MG63 (cell line): ENCODE results near the gene LHPP. TPM values are rescaled to one million over a fixed set of nuclear protein-coding genes. Genes with fewer than 3 reads are reported as not detected.
"Not testable (repeated sequence)": the region's sequence is repeated elsewhere in the genome, so short reads cannot be mapped to it uniquely, and the experiment has no call there.

ENCODE experiments used
- DNase-seq: peaks from one replicate; pipeline ENCODE4 v3.0.0-alpha.2; 2020
- H3K27me3 ChIP-seq: fragments of 250-450 bp; sonication (Bioruptor Pico); 2 replicates; pipeline ENCODE4 v1.5.1; 2020; ENCODE audit warnings: mild to moderate bottlenecking, moderate library complexity
- H3K36me3 ChIP-seq: fragments of 250-450 bp; sonication (Bioruptor Pico); 2 replicates; pipeline ENCODE4 v1.5.1; 2020; ENCODE audit warnings: mild to moderate bottlenecking, moderate library complexity
- H3K4me3 ChIP-seq: fragments of 250-450 bp; sonication (Bioruptor Pico); 2 replicates; pipeline ENCODE4 v1.5.1; 2020; ENCODE audit warnings: mild to moderate bottlenecking, moderate library complexity
- H3K9me3 ChIP-seq: fragments of 250-450 bp; sonication (Bioruptor Pico); 2 replicates; pipeline ENCODE4 v1.5.1; 2020; ENCODE audit warnings: mild to moderate bottlenecking, moderate library complexity
- total RNA-seq: library from RNA; depleted of rRNA; stranded (reverse); fragments of >200 nt; shearing (Covaris generic); gene quantifications from 2 replicates; pipeline ENCODE4 v1.2.3, GENCODE V29; 2014; ENCODE audit warnings: low replicate concordance

The LHPP gene
- total RNA-seq, 1 experiment from 2014 or later, result 17.0 TPM

DNA sequence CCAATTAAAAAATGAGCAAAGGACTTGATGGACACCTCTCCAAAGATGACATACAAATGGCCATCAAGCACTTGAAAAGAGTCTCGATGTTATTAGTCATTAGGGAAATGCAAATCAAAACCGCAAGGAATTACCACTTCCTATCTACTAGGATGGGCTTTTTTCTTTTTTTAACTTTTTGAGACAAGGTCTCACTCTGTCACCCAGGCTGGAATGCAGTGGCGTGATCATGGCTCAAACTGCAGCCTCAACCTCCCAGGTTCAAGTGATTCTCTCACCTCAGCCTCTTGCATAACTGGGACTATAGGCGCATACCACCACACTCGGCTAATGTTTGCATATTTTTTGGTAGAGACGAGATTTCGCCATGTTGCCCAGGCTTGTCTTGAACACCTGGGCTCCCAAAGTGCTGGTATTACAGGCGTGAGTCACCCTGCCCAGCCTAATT is 25.4 kb upstream of the LHPP start:
- Histone ChIP-seq H3K36me3 (no peaks in the 10 kb centered on the region), H3K27me3 (no peaks in the 10 kb centered on the region), H3K9me3 (no peaks in the 10 kb centered on the region), H3K4me3 (no peak overlapping the region)
- DNase-seq, result no peak

DNA sequence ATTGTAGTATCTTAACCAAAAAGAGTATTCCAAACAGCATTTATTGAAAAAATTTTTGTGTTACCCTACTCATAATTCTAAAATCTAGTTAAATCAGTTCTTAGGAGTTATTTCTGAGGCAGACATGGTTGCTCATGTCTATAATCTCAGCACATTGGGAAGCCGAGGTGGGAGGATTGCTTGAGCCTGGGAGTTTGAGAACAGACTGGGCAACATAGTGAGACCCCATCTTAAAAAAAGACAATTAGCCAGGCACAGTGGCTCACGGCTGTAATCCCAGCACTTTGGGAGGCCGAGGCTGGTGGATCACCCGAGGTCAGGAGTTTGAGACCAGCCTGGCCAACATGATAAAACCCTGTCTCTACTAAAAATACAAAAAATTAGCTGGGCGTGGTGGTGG is 19.9 kb upstream of the LHPP start:
- not testable (repeated sequence) for H3K4me3 ChIP-seq, H3K36me3 ChIP-seq, H3K9me3 ChIP-seq, DNase-seq, H3K27me3 ChIP-seq

DNA sequence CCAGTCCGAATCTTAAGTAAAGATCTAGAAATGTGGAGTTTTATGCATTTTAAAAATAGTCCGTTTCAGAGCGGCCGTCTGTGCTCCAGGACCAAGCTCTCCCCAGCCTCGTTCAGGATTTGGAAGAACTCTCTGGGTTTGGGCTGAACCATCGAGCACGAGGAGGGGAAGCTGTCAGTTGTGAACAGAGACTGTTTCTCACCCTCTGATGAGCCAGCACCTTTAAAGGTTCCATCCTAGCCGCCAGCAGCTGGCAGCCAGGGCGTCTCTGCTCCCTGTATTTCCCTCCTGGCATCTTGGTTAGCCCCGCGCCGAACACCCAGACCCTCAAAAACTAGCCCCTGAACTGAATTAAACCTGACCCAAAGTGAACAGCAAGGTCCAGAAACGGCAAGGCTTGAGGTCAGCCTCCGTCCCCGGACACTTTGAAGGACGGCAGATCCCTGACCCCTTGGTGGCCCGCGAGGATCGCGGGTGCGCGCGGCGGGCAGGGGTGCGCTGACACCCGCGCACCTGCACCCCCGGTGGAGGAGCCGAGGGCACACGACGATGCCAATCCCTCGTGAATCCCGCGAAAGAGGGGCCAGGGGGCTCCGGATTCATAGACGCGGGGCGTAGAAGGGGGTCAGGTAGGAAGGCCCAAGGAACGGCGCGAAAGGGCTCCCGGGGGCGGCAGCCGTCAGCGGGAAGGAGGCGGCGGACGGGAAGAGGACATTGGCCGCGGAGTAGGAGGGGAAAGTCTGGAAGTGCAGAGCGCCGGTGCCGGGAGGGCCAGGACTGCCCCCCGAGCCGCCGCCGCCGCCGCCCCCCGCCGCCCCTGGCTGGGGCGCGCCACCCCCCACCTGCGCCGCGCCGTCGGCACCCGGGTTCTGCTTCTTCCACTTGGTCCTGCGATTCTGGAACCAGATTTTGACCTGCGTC is 14.5 kb upstream of the LHPP start:
- no peak overlapping the region for H3K4me3 ChIP-seq
- H3K27me3 ChIP-seq, result peaks cover 25% of the 10 kb centered on the region
- no peaks in the 10 kb centered on the region for H3K9me3 ChIP-seq
- no peaks in the 10 kb centered on the region for H3K36me3 ChIP-seq
- DNase-seq, result no peak

DNA sequence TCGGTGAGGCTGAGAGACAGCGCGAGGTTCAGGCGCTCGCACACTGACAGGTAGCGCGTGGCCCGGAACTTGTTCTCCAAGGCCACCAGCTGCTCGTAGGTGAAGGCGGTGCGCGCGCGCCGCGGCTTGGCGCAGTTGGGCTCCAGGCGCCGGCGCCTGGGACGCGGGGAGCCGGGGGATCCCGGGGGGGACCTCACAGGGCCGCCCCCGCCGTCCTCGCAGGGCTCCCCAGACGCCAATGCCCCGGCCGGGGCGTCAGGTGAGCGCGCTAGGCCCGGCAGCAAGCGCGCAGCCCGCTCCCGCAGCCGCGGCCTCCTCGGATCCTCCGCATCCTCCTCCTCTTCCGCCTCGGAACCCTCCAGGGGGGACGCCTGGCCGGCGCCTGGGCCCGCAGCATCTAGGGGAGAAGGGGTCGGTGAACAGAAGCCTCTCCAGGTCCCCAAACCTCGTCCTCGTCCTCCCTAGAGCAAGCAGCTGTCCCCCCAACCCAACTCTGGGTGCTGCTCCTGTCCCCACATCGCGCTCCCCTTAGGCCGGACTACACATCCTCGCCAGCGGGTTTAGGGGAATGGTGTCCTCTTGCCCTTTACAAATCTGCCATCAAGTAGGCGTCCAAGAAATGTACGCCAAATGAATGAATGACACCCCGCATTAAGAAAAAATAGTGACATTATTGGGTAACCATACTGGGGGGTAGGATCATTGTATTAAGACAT is 13.7 kb upstream of the LHPP start:
- no peaks in the 10 kb centered on the region for H3K9me3 ChIP-seq
- no peak for DNase-seq
- no peak overlapping the region for H3K4me3 ChIP-seq
- peaks cover 25% of the 10 kb centered on the region for H3K27me3 ChIP-seq
- H3K36me3 ChIP-seq, result no peaks in the 10 kb centered on the region

GRCh38 chr10:124448696-124449169 is 12.9 kb upstream of the LHPP start:
- H3K27me3 ChIP-seq, result peaks cover 25% of the 10 kb centered on the region
- DNase-seq, result no peak

GRCh38 chr10:124449170-124450011 is 12.2 kb upstream of the LHPP start:
- no peaks in the 10 kb centered on the region for H3K9me3 ChIP-seq
- peak overlapping the region; percentile 36 for H3K4me3 ChIP-seq
- no peaks in the 10 kb centered on the region for H3K36me3 ChIP-seq
- peaks cover 25% of the 10 kb centered on the region for H3K27me3 ChIP-seq
- peak; percentile 42 for DNase-seq

More at GRCh38 chr10:124448696-124449169, 12.9 kb upstream of the LHPP start:
- Histone ChIP-seq H3K36me3 (no peaks in the 10 kb centered on the region), H3K4me3 (no peak overlapping the region), H3K9me3 (no peaks in the 10 kb centered on the region)

- Histone ChIP-seq H3K36me3 (no peaks in the 10 kb centered on the region), H3K9me3 (no peaks in the 10 kb centered on the region), H3K4me3 (peak within 1 kb of the TSS; percentile 36), H3K27me3 (peaks cover 30% of the 10 kb centered on the region)
- peak; percentile 43 for DNase-seq
Measured at GRCh38 chr10:124450012-124450782, 11.4 kb upstream of the LHPP start, which contains the start of gene NKX1-2. TSS of gene NKX1-2 (minus strand) at chr10:124450035. CDS start at chr10:124449943, 92 bp downstream.

GRCh38 chr10:124450783-124451057 is 10.9 kb upstream of the LHPP start:
- no peak for DNase-seq
- Histone ChIP-seq H3K36me3 (no peaks in the 10 kb centered on the region), H3K27me3 (peaks cover 30% of the 10 kb centered on the region), H3K4me3 (no peak overlapping the region), H3K9me3 (no peaks in the 10 kb centered on the region)

GRCh38 chr10:124451276-124451675 is 10.3 kb upstream of the LHPP start:
- DNase-seq, result no peak

GRCh38 chr10:124453960-124454610 is 7.5 kb upstream of the LHPP start:
- Histone ChIP-seq H3K27me3 (peaks cover 25% of the 10 kb centered on the region), H3K4me3 (no peak overlapping the region), H3K9me3 (no peaks in the 10 kb centered on the region), H3K36me3 (no peaks in the 10 kb centered on the region)
- no peak for DNase-seq

More at GRCh38 chr10:124451276-124451675, 10.3 kb upstream of the LHPP start:
- Histone ChIP-seq H3K36me3 (no peaks in the 10 kb centered on the region), H3K27me3 (peaks cover 30% of the 10 kb centered on the region), H3K9me3 (no peaks in the 10 kb centered on the region), H3K4me3 (no peak overlapping the region)

DNA sequence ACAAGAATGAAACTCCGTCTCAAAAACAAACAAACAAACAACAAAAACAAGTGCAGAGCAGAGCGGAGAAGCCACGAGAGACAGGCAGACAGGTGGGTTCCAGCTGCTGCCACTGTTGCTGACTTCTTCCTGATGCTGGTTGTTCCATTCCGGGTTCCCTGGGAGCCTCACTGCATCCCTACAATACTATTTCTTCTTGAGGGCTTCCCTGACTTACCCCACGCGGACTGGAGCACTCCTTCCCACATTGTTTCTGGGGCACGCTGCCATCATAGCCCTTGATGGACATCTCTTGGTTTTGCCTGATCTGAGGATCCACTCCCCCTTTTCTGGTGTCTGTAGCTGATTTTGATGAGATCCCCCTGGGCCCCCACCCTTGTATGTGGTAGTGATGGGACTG is 6.2 kb upstream of the LHPP start:
- Histone ChIP-seq H3K36me3 (no peaks in the 10 kb centered on the region), H3K27me3 (peaks cover 14% of the 10 kb centered on the region), H3K9me3 (no peaks in the 10 kb centered on the region), H3K4me3 (no peak overlapping the region)
- DNase-seq, result no peak

DNA sequence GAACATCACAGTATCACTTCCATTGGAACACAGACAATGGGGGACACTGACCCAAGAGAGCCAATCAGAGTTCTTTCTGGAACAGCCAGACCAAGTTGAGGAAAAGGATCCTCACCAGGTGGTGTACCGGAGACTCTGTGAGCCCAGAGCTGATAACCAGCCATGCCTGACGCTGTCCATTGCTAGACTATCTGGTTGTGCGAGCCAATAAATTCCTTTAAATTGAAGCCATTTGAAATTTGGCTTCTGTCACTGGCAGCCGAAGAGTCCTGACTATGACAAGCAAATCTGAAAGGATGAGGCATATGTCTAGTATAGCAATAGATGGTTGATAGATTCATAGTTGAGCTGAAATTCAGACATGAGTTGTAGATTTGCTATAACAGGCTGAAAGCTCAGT is 3.1 kb upstream of the LHPP start:
- Histone ChIP-seq H3K9me3 (no peaks in the 10 kb centered on the region), H3K27me3 (peaks cover 8% of the 10 kb centered on the region; the same call in 1 of the 2 replicates), H3K4me3 (no peak overlapping the region), H3K36me3 (no peaks in the 10 kb centered on the region)
- DNase-seq, result no peak

- no peaks in the 10 kb centered on the region for H3K9me3 ChIP-seq
- peaks cover 8% of the 10 kb centered on the region; the same call in 1 of the 2 replicates for H3K27me3 ChIP-seq
- no peaks in the 10 kb centered on the region for H3K36me3 ChIP-seq
- no peak for DNase-seq
- H3K4me3 ChIP-seq, result no peak overlapping the region
Measured at GRCh38 chr10:124458889-124459288, 2.7 kb upstream of the LHPP start.

DNA sequence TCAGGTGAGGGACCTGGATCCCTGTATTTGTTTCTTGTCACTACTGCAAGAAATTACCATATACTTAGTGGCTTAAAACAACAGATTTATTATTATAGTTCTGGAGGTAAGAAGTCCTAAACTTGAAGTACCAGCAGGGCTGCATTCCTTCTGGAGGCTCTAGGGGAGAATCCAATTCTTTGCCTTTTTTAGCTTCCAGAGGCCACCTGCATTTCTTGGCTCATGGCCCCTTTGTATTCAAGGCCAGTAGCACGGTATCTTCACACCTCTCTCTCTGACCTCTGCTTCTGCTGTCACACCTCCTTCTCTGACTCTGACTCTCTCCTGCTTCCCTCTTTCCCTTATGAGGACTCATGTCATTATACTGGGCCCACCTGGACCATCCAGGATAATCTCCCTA is 2.2 kb upstream of the LHPP start:
- peaks cover 5% of the 10 kb centered on the region; the same call in 1 of the 2 replicates for H3K27me3 ChIP-seq
- no peaks in the 10 kb centered on the region for H3K36me3 ChIP-seq
- no peaks in the 10 kb centered on the region for H3K9me3 ChIP-seq
- no peak for DNase-seq
- no peak overlapping the region for H3K4me3 ChIP-seq

GRCh38 chr10:124460144-124460543 is 1.5 kb upstream of the LHPP start:
- Histone ChIP-seq H3K36me3 (no peaks in the 10 kb centered on the region), H3K4me3 (no peak overlapping the region), H3K9me3 (no peaks in the 10 kb centered on the region), H3K27me3 (peaks cover under 1% of the 10 kb centered on the region; the same call in 1 of the 2 replicates)
- DNase-seq, result no peak

DNA sequence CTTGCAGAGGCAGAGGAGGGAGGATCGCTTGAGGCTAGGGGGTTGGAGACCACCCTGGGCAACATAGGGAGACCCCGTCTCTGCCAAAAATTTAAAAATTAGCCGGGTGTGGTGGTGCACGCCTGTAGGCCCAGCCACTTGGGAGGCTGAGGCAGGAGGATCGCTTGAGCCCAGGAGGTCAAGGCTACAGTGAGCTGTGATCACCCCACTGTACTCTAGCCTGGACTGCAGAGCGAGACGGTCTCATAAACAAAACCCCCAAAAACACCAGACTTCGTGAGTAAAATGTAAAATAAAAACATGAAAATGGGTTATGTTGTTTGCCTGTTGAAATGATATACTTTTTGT is 699 bp downstream of the LHPP start:
- no peak for DNase-seq
- Histone ChIP-seq H3K9me3 (no peaks in the 10 kb centered on the region), H3K4me3 (peak overlapping the region; percentile 64), H3K36me3 (no peaks in the 10 kb centered on the region), H3K27me3 (no peaks in the 10 kb centered on the region)
